Activated T-cell treated with anti-CD3 and anti-CD28 coated beads, Interleukin-2, amount 50 U/mL, for 4 hours (primary cell): ENCODE measurements around the gene OR2A5. TPM values are rescaled to one million over a fixed set of nuclear protein-coding genes. Genes with fewer than 3 reads are reported as not detected.

Experiments used
- ATAC-seq, 2 donors: fragments of 200-7000 bp; cut with Tn5 transposase; one replicate each; pipeline ENCODE4 v1.10.0; 2021
- DNase-seq: peaks from one replicate; pipeline ENCODE4 v3.0.0-alpha.2; 2020
- H3K27me3 Mint-ChIP-seq: one replicate; pipeline ENCODE4 v1.8.0; 2021; ENCODE audit warnings: low read depth, mixed read lengths
- H3K36me3 Mint-ChIP-seq: one replicate; pipeline ENCODE4 v1.8.0; 2022; ENCODE audit warnings: mixed read lengths; ENCODE audit not compliant: insufficient read depth
- H3K4me1 Mint-ChIP-seq: one replicate; pipeline ENCODE4 v1.8.0; 2021; ENCODE audit warnings: low read depth, mixed read lengths
- H3K4me3 Mint-ChIP-seq: one replicate; pipeline ENCODE4 v1.8.0; 2021; ENCODE audit warnings: mild to moderate bottlenecking, moderate library complexity, mixed read lengths
- H3K9me3 Mint-ChIP-seq: one replicate; pipeline ENCODE4 v1.8.0; 2021; ENCODE audit warnings: mixed read lengths
- total RNA-seq, 3 donors: library from RNA; stranded (reverse); gene quantifications; one replicate each; pipeline ENCODE4 v1.2.1, GENCODE V29; 2021

The OR2A5 gene
- total RNA-seq, 3 donors from 2014 or later: not detected

DNA sequence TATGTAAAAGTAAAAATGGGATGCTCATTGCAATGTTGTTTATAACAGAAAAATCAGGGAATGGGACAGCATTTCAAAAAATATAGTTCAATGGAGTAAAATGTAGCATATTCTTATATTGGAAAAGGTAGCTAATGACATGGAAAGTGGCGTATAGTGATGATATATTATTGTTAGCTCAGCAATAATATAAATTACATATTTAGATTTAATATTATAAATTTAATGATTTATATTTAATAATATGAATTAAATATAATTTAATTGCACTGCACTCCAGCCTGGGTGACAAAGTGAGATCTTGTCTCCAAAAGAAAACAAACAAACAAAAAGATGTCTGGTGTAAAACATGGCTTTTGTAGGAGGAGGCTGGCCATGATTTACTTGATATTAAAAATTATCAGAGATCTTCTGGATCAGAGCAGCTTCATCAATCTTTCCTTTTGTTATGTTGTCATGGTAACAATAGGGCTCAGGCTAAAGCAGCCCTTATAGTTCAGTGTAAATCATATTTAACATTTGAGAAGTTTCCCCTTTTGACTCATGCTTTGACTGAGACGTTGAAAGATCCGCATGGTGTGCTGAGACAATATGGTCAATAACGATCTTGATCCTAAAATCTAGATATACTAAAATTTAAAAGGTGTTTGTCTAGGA, 25.4 kb upstream of the OR2A5 start:
- ATAC-seq (no peak), DNase-seq (no peak)
- Mint-ChIP-seq H3K9me3 (no peaks in the 10 kb centered on the region), H3K4me3 (no peak overlapping the region), H3K27me3 (no peaks in the 10 kb centered on the region), H3K4me1 (peaks cover 3% of the 10 kb centered on the region), H3K36me3 (no peaks in the 10 kb centered on the region)

DNA sequence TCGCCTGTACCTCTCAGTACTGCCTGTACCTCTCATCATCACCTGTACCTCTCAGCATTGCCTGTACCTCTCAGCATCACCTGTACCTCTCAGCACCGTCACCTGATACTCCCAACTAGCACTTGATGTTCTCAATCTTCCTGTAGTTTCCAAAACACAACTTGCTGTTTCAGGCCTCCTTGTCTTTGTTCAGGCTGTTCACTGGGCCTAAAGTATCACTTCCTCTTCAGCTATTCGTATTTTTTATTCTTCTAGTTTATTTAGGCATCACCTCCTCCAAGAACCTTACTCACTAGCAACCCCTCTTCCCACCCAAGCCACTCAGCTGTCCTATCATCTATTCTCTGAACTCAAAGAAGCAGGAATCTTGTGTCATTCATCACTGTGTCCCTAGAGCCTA, 24.5 kb upstream of the OR2A5 start:
- Mint-ChIP-seq H3K9me3 (no peaks in the 10 kb centered on the region), H3K36me3 (no peaks in the 10 kb centered on the region), H3K4me1 (peaks cover 3% of the 10 kb centered on the region), H3K4me3 (no peak overlapping the region), H3K27me3 (no peaks in the 10 kb centered on the region)
- no peak for ATAC-seq
- DNase-seq: no peak

DNA sequence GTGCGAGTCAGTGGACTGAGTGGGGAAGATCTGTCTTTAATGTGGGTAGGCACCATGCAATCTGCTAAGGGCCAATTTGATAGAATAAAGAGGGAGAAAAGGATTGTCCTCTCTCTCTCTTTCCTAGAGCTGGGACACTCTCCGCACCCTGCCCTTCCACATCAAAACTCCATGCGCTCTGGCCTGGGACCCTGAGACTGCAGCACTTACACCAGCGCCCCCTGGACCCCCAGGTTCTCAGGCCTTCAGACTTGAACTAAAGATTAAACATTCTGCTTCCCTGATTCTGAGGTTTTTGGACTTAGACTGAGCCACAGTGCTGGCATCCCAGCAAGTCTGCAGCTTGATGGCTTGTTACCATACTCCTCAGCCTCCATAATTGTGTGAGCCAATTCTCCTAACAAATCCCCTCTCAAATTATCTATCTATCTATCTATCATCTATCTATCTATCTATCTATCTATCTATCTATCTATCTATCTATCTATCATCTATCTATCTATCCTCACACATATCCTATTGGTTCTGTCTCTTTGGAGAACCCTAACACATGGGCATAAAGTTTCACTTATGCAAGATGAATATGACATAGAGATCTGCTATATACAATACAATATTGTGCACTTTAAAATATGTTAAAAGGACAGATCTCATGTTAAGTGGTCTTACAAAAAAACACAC, 22.4 kb upstream of the OR2A5 start:
- ATAC-seq (no peak), DNase-seq (no peak)
- no peak overlapping the region for H3K4me3 Mint-ChIP-seq
- peaks cover 3% of the 10 kb centered on the region for H3K4me1 Mint-ChIP-seq
- no peaks in the 10 kb centered on the region for H3K36me3 Mint-ChIP-seq
- H3K9me3 Mint-ChIP-seq: no peaks in the 10 kb centered on the region
- peaks cover under 1% of the 10 kb centered on the region for H3K27me3 Mint-ChIP-seq

DNA sequence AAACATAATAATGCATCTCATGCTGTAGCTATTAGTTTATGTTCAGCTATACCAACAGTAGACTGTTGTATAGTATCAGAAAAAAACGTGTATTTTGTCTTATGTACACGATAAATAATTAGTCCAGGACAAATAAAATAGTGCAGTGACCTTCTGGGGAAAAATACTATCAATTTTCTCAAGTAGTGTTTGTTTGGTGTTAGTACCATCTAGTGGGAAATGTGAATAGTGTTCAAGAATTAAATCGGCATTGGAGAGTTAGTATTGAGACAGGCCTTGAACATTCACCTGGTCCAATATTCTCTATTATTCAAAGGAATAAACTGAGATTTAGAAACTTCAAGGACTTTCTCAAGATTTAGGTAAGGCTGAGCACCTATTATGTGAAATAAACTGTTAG, 21.7 kb upstream of the OR2A5 start:
- H3K27me3 Mint-ChIP-seq: peaks cover 3% of the 10 kb centered on the region
- ATAC-seq: no peak
- H3K36me3 Mint-ChIP-seq: no peaks in the 10 kb centered on the region
- H3K4me3 Mint-ChIP-seq: no peak overlapping the region
- H3K9me3 Mint-ChIP-seq: no peaks in the 10 kb centered on the region
- peaks cover 3% of the 10 kb centered on the region for H3K4me1 Mint-ChIP-seq
- DNase-seq: no peak

DNA sequence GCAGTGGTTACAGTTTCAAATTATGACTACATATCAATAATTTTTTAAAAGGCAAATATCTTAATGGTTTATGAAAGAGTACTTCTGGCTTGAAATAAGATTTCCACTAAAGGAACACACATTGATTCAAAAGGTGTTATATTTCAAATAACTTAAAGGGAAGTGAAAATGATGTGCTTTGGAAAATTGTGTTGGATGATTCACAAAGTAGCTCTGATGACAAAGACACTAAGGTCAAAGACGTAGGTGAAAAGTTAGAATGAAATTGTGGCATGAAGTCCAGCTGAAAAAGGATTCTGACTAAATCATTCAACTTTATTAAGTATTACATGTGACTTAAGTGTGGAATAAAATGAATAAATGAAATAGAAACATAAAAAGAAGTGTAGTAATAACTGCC, 20.8 kb upstream of the OR2A5 start:
- ATAC-seq: no peak
- H3K27me3 Mint-ChIP-seq: peaks cover 7% of the 10 kb centered on the region
- no peaks in the 10 kb centered on the region for H3K9me3 Mint-ChIP-seq
- no peak for DNase-seq
- peaks cover 3% of the 10 kb centered on the region for H3K4me1 Mint-ChIP-seq
- H3K4me3 Mint-ChIP-seq: no peak overlapping the region
- H3K36me3 Mint-ChIP-seq: no peaks in the 10 kb centered on the region

DNA sequence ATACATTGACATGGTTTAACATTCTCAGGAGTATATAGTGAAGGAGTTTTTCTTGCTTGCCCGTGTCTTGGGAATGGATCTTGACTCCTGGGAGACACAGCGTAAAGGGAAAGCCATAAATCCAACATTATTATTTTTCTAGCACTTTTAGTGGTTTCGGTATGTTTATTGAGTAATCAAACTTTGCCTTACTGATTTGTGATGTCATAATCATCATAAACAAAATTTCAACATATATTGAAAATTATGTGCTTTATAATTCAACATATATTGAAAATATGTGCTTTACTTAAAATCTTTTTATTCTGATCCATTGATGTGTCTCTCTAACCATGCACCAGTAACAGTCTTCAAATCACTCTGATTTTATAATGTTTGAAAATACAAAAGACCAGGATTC, 20.2 kb upstream of the OR2A5 start:
- H3K9me3 Mint-ChIP-seq: no peaks in the 10 kb centered on the region
- DNase-seq (no peak), ATAC-seq (no peak)
- peaks cover 3% of the 10 kb centered on the region for H3K4me1 Mint-ChIP-seq
- H3K27me3 Mint-ChIP-seq: peaks cover 11% of the 10 kb centered on the region
- no peaks in the 10 kb centered on the region for H3K36me3 Mint-ChIP-seq
- no peak overlapping the region for H3K4me3 Mint-ChIP-seq

DNA sequence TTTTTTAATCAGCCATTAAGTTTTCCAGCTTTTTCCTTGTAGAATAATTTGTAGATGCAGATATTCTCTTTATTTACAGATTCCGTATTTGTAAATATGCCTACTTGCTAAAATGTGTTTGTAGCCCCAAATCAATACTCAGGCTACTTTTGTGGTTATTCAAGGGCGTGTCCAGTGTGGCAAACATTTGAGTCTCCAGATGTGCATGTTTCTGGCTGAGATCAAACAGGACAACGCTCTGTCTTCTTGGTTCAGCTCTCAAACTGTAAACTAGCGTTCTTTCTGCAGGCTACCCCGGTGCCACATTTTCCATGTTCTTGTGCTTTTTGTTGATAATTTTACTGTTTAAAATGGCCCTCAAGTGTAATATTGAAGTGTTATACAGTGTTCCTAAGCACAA, 16.2 kb upstream of the OR2A5 start:
- Mint-ChIP-seq H3K4me3 (no peak overlapping the region), H3K36me3 (no peaks in the 10 kb centered on the region), H3K27me3 (peaks cover 22% of the 10 kb centered on the region), H3K4me1 (peaks cover 2% of the 10 kb centered on the region), H3K9me3 (no peaks in the 10 kb centered on the region)
- no peak for DNase-seq
- ATAC-seq: no peak

DNA sequence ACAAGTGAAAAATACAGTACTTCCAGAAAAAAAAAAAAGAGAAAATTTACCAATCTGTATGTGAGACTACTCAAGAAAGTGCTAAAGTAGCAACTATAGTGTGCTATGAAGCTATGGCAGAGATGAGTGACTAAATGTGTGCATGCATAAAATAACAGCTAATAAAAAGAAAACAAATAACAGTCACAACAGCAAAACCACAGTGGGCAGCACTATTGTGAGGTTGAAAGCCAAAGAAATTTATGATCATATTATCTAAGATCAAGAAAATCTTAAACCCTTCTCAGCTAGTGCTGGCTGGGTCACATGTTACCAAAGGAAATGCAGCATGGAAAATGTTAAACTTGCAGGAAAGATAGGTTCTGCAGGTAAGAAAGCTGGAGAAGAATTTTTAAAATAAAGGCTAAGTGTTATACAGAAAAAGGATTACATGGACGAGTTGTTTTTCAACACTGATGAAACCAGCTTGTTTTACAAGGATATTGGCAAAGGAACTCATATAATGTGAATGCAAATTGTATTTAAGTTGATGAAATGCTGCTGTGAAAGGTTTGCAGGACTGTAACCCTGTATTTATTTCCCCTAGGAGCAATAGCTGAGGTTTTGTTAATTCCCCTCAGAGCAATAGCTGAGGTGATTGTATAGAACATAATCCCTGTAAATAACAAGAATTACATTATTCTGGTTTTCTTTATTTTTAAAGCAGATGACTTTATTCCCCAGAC, 15.6 kb upstream of the OR2A5 start:
- H3K4me1 Mint-ChIP-seq: no peaks in the 10 kb centered on the region
- ATAC-seq: no peak
- DNase-seq: no peak
- H3K27me3 Mint-ChIP-seq: peaks cover 22% of the 10 kb centered on the region
- H3K9me3 Mint-ChIP-seq: no peaks in the 10 kb centered on the region
- H3K4me3 Mint-ChIP-seq: no peak overlapping the region
- no peaks in the 10 kb centered on the region for H3K36me3 Mint-ChIP-seq

DNA sequence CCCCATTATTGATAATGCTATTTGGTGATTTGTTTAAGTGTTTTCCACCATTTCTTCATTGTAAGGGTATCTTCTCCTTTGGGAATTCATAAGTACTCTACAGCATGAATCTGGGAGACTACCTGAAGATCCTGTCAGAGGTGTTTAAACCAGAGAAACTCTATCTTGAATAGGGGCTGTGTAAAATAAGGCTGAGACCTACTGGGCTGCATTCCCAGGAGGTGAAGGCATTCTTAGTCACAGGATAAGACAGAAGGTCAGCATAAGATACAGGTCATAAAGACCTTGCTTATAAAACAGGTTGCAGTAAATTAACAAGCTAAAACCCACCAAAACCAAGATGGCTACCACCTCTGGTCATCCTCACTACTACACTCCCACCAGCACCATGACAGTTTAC, 13.4 kb upstream of the OR2A5 start:
- ATAC-seq (no peak), DNase-seq (no peak)
- Mint-ChIP-seq H3K27me3 (peaks cover 22% of the 10 kb centered on the region), H3K4me3 (no peak overlapping the region), H3K4me1 (no peaks in the 10 kb centered on the region), H3K36me3 (no peaks in the 10 kb centered on the region), H3K9me3 (no peaks in the 10 kb centered on the region)

DNA sequence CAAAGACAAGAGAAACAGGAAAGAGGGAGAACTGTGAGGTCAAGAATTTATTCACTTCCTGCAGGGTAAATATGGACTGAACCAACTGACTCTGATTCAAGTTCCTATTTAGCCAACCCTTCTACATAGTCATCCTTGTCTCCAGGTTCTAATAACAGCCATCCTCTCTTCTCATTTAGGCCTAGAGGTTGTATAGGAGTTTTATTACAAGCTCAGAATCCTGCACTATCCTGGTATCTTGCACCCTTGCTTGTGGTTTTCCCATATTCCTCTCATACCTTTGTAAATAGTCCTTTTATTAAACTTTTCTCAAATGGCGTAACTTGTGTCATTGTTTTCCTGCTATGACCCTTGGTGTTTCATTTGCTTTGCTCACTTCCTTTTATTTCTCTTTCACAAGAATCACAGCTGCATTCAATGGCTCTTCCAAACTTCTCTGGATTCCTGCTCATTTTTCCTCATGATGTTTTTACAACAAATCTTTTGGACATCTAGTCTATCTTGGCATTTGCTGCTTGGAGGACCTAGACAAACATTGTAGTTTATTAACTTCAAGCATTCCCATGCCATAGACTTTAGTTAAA, 12.4 kb upstream of the OR2A5 start:
- Mint-ChIP-seq H3K4me1 (no peaks in the 10 kb centered on the region), H3K27me3 (peaks cover 21% of the 10 kb centered on the region), H3K9me3 (no peaks in the 10 kb centered on the region), H3K36me3 (no peaks in the 10 kb centered on the region), H3K4me3 (no peak overlapping the region)
- no peak for DNase-seq
- no peak for ATAC-seq

DNA sequence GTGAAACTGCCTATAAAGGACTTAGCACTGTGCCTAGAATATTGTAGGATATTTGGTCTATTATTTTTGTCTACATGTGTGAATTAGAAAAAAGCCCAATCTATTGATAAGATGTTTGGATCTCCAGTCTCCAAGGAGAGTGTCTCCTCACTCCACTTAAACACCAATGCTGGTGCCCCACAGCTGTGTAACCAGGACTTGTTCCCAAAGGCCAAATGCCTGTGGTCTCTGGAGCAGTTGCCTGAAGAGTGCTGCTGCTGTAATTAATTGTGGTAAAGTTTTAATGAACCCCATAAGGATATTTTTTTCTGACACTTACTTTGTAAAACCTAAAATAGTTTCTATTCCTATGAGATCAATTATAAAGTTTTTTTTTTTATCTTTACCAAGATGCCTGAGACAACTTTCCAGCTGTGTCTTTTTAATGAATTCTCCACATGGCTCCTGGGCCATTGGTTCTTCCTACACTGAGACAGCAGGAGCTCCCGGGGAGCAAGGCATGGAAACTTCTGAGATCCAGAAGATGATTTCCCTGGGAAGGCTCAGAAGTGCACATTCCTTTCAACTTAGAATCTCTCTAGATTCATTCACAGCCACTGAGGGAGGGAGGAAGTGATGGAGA, 11.2 kb upstream of the OR2A5 start:
- no peaks in the 10 kb centered on the region for H3K4me1 Mint-ChIP-seq
- no peaks in the 10 kb centered on the region for H3K36me3 Mint-ChIP-seq
- H3K4me3 Mint-ChIP-seq: no peak overlapping the region
- no peaks in the 10 kb centered on the region for H3K9me3 Mint-ChIP-seq
- DNase-seq (no peak), ATAC-seq (no peak)
- H3K27me3 Mint-ChIP-seq: peaks cover 19% of the 10 kb centered on the region

DNA sequence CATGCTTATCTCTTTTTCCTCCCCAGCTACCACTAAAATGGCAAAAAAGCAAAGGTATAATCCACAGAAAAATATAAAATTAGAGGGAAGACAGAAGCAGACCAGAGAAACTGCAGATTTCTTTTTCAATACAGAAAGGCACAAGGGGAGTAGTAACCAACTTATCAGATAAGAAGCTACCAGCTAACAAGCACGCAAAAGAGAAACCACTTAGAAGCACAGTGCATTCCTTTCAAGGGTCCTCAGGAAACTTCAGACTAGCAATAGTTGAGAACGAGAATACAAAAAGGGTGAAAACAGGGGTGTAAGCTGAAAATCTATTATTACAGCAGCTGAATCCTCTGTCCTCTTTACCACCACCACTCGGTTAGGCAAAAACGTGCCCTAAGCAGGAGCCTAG, 9.9 kb upstream of the OR2A5 start:
- ATAC-seq (no peak), DNase-seq (no peak)
- no peaks in the 10 kb centered on the region for H3K36me3 Mint-ChIP-seq
- H3K9me3 Mint-ChIP-seq: no peaks in the 10 kb centered on the region
- peaks cover 12% of the 10 kb centered on the region for H3K27me3 Mint-ChIP-seq
- H3K4me3 Mint-ChIP-seq: no peak overlapping the region
- no peaks in the 10 kb centered on the region for H3K4me1 Mint-ChIP-seq

DNA sequence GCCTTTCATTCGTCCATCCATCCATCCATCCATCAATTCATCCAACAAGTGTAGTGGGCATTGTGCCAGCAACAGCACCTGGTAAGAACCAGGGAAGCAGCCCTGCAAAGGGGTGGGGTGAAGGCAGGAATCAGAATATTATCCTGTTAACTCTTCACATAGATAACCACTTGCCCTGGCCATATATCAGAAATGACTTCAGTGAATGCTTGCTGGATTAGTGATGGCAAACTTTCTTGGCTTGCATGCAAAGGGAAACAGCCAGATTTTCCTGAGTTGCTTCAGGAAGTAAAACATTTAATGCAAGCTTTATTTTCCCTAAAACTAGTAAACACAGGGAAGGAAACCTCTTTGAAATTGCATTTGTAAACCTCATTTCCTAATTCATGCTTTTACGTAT, 743 bp downstream of the OR2A5 start:
- H3K4me3 Mint-ChIP-seq: no peak overlapping the region
- DNase-seq: no peak

DNA sequence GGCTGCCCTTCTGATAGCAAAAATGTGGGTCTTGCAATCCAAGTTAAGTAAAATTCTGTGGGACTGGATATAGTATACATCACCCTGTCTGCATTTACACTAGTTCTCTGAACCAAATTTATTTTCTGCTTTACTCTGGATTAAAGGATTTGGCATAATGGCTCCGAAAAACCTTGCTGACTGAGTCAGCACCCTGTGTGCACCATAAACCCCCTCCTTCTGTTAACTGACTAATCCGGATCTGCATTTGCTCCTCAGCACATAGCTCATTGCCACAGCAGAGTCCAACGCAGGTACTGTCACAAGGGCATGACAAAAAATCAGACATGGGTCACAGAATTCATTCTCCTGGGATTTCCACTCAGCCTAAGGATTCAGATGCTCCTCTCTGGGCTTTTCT, 1.3 kb downstream of the OR2A5 start:
- DNase-seq: no peak
- Mint-ChIP-seq H3K4me3 (no peak overlapping the region), H3K4me1 (no peaks in the 10 kb centered on the region), H3K36me3 (no peaks in the 10 kb centered on the region), H3K27me3 (peaks cover 3% of the 10 kb centered on the region), H3K9me3 (no peaks in the 10 kb centered on the region)
- no peak for ATAC-seq

More for the DNA sequence above, 743 bp downstream of the OR2A5 start:
- no peaks in the 10 kb centered on the region for H3K4me1 Mint-ChIP-seq
- no peak for ATAC-seq
- no peaks in the 10 kb centered on the region for H3K36me3 Mint-ChIP-seq
- H3K9me3 Mint-ChIP-seq: no peaks in the 10 kb centered on the region
- peaks cover 3% of the 10 kb centered on the region for H3K27me3 Mint-ChIP-seq
